LoVo (cell line): ENCODE measurements around the gene CDKN2AIPNL.
A peak's percentile ranks its signal among the peaks of the same experiment; 100 is the strongest.
"Not testable (repeated sequence)": the region's sequence is repeated elsewhere in the genome, so short reads cannot be mapped to it uniquely, and the experiment has no call there.

ENCODE experiments used
- DNase-seq: peaks from one replicate; pipeline ENCODE4 v3.0.0-alpha.2; 2016; ENCODE audit warnings: low spot score

The CDKN2AIPNL gene

GRCh38 chr5:134397196-134397595, 14.5 kb downstream of the CDKN2AIPNL start:
- DNase-seq = no peak

GRCh38 chr5:134396274-134396673, 15.4 kb downstream of the CDKN2AIPNL start:
- DNase-seq = no peak

GRCh38 chr5:134394932-134395331, 16.7 kb downstream of the CDKN2AIPNL start:
- no peak for DNase-seq

GRCh38 chr5:134392301-134392700, 19.4 kb downstream of the CDKN2AIPNL start:
- no peak for DNase-seq

GRCh38 chr5:134387443-134387842, 24.2 kb downstream of the CDKN2AIPNL start:
- DNase-seq = no peak

GRCh38 chr5:134383980-134384697, 27.5 kb downstream of the CDKN2AIPNL start:
- DNase-seq = no peak

- not testable (repeated sequence) for DNase-seq
These were observed 29.5 kb downstream of the CDKN2AIPNL start for GRCh38 chr5:134382204-134382603.

GRCh38 chr5:134380346-134380745, 31.3 kb downstream of the CDKN2AIPNL start:
- DNase-seq = no peak

GRCh38 chr5:134374232-134374631, 37.4 kb downstream of the CDKN2AIPNL start:
- no peak for DNase-seq

GRCh38 chr5:134373633-134374032, 38.0 kb downstream of the CDKN2AIPNL start:
- DNase-seq = not testable (repeated sequence)

- peak; percentile 48 for DNase-seq
These were observed 39.8 kb downstream of the CDKN2AIPNL start for GRCh38 chr5:134371834-134372340.

GRCh38 chr5:134370871-134371833, 40.5 kb downstream of the CDKN2AIPNL start, which contains the start of gene UBE2B:
Gene UBE2B (plus strand): TSS chr5:134371569. CDS start chr5:134371596, 27 bp downstream.
- peak; percentile 99 for DNase-seq

GRCh38 chr5:134370311-134370870, 41.3 kb downstream of the CDKN2AIPNL start:
- DNase-seq = no peak

GRCh38 chr5:134365604-134366003, 46.1 kb downstream of the CDKN2AIPNL start:
- no peak for DNase-seq

GRCh38 chr5:134355681-134356080, 56.0 kb downstream of the CDKN2AIPNL start:
- no peak for DNase-seq
